Omental fat pad (tissue), 4 donors: Measurements from ENCODE around the gene RASGRP3. TPM values are rescaled to one million over a fixed set of nuclear protein-coding genes. Genes with fewer than 3 reads are reported as not detected.

Experiments used
- ATAC-seq: fragments of 150-250 bp; one replicate; pipeline ENCODE4 v1.9.1; 2016; ENCODE audit warnings: mild to moderate bottlenecking, moderate library complexity; ENCODE audit not compliant: low FRiP score
- DNase-seq: peaks from one replicate; pipeline ENCODE4 v3.0.0-alpha.2; 2019; ENCODE audit warnings: low spot score
- total RNA-seq, 4 donors: library from RNA; depleted of rRNA; stranded (reverse); fragments of >200 nt; gene quantifications; one replicate each; pipeline ENCODE4 v1.1.0, GENCODE V29; 2016
- TF ChIP-seq, protein P1 (sequence below), 3 donors: fragments of 450-650 bp; IDR thresholded peaks; one replicate each; pipeline ENCODE4 v1.5.1; 2016 to 2017; ENCODE audit warnings: antibody characterized with exemption in 3 of 3, mild to moderate bottlenecking in 3 of 3, moderate library complexity in 2 of 3

The RASGRP3 gene
- total RNA-seq, 4 donors from 2014 or later, result 11.8 to 42.2 (median 26.1) TPM

DNA sequence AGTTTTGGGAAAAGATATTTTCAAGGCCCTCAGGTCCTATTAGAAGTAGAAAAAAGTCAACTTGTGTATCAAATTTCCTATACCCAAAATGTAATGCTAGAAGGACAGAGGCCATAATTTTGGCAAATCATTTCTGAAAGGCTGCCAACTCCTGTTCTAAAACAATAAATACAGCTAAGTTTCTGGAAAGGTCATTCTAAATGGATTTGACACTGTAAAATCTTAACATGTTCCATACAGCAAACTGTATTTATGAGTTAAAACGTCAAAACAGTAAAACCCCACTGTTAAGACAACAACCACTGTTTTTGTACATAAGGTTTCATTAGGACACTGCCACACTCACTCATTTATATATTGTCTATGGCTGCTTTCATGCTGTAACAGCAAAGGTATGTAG, 113.0 kb downstream of the RASGRP3 start:
- TF ChIP-seq, protein P1, sequence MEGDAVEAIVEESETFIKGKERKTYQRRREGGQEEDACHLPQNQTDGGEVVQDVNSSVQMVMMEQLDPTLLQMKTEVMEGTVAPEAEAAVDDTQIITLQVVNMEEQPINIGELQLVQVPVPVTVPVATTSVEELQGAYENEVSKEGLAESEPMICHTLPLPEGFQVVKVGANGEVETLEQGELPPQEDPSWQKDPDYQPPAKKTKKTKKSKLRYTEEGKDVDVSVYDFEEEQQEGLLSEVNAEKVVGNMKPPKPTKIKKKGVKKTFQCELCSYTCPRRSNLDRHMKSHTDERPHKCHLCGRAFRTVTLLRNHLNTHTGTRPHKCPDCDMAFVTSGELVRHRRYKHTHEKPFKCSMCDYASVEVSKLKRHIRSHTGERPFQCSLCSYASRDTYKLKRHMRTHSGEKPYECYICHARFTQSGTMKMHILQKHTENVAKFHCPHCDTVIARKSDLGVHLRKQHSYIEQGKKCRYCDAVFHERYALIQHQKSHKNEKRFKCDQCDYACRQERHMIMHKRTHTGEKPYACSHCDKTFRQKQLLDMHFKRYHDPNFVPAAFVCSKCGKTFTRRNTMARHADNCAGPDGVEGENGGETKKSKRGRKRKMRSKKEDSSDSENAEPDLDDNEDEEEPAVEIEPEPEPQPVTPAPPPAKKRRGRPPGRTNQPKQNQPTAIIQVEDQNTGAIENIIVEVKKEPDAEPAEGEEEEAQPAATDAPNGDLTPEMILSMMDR (IDR thresholded peaks at IDR 0.05), result no peak
- ATAC-seq (no peak), DNase-seq (no peak)

DNA sequence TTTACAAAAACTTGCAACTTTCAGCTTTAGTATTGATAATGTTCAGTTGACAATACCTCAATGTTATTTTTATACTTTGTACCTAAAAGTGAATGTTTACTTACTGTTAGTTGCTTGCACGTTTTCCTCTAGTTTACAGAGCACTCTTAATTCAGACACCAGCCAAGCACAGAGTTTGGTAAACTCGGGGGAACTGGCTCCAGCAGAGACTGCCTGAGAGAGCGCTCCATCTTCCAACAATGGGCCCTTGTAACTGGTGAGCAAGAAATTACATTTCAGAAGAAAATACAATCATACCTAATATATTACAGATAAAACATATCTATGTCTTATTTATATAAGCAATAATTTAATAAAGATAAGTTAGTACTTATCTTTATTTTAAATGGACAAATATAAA, 118.9 kb downstream of the RASGRP3 start:
- DNase-seq, result no peak
- no peak for ATAC-seq
- TF ChIP-seq, protein P1 (IDR thresholded peaks at IDR 0.05), result no peak

DNA sequence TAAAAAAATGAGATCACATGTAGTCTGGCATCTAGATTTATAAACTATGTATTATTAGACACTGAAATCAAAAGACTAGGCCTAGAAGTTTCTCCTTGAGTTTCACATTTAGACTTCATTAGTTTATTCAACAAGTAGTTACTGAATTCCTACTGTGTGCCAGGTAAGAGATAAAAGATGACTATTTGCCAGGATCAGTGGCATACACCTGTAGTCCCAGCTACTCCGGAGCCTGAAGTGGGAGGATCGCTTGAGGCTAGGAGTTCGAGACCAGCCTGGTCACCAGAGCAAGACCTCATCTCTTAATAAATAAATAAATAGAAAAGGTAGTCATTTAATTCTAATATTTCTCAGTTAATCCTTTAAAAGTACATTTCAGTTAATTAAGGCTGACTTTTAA, 120.6 kb downstream of the RASGRP3 start:
- TF ChIP-seq, protein P1 (IDR thresholded peaks at IDR 0.05), result no peak
- ATAC-seq (no peak), DNase-seq (no peak)

DNA sequence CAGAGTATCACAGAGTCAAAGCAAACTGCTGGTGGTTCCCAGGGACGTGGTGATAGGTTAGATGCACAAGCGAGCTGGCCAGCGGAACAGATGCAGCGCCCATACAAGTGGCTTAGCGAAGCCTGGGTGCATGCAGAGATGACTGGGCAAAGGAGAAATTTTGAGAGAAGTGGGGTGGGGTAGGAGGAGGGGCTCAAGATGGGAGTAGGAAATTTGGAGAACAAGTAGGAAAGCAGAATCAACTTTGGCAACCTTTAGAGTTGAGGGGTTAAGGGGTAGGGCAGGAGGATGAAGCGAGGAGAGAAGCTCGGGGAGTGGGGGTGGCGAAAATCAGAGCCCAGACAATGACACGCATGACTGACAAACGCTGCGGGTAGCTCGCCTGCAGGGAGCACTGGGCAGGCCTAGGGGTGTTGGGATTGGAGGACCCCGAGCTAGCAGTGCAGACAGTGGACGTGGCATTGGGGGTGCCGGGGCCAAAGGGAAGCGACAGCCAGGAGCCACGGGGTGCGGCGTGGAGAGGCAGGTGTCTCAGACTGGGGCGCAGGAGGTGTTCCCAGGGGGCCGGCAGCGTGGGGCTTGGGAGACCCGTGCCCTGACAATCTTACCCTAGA, 122.2 kb downstream of the RASGRP3 start:
- TF ChIP-seq, protein P1 (IDR thresholded peaks at IDR 0.05), result no peak
- ATAC-seq, result peak; percentile 46
- no peak for DNase-seq

DNA sequence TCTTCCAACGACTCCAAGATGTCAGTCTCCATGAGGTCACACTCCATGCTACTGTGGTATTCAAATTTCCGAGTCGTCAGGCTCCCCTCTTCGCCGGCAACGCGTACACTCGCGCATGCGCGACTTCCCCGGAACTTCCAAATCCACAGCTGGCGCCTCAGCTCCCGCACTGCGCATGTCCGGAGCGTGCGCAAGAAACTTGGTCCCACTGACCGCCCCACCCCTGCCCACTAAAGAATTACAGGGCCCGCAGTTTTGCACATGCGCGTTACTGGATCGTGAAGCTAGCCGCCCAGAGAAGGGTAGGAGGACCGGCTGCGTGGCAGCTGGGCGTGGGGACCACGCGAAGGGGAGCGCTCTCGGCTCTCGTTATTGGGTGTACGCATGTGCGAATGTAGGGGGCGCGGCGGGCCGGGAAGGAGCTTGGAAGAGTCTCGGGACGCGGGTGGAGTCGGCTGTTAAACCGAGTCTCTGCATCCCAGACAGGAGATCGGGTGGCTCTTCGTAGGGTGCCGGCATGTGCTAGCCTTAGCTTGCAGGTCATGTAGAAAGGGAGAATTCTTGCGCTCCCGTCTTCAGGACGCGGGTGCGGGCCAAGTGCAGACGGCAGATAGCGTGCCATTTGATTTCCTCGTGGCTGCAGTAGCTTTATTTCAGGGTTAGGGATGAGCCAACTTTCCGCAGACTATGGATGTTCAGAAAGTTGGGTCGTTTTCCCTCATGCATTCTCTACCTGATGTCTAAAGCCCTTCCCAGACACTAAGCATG, 122.9 kb downstream of the RASGRP3 start, which contains the start of gene FAM98A:
Gene FAM98A (minus strand): TSS at position 125 of the 768 bp plus-strand sequence. CDS start 78 bp downstream, at position 47.
- TF ChIP-seq, protein P1 (IDR thresholded peaks at IDR 0.05), result no peak
- ATAC-seq (peak; percentile 100), DNase-seq (peak; percentile 95)

DNA sequence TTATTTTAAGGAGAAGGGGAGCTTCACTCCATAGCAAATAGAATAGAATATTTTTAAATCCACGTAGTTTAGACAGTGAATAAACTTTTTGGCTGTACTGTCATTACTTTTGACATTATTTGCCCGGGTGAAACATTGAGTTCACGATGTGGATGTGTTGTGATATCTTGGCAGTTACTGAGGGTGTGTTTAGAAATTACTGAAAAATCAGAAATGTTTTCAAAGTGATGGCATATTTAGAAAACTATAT, 123.4 kb downstream of the RASGRP3 start:
- ATAC-seq, result no peak
- TF ChIP-seq, protein P1 (IDR thresholded peaks at IDR 0.05), result no peak
- no peak for DNase-seq
